Tibial artery (tissue), 4 donors: ENCODE data around the gene CHRM3.
"Not testable (repeated sequence)": the region's sequence is repeated elsewhere in the genome, so short reads cannot be mapped to it uniquely, and the experiment has no call there.

Experiments
- DNase-seq, 2 donors: peaks; one replicate each; pipeline ENCODE4 v3.0.0-alpha.2; 2019
- H3K27ac ChIP-seq, 2 donors: fragments of 200-600 bp; sonication (generic) in 1 of 2; 1 replicate in 1 of 2; 2 replicates in 1 of 2; pipeline ENCODE4 v1.5.1; 2018 to 2019; ENCODE audit warnings: mild to moderate bottlenecking in 1 of 2
- H3K27me3 ChIP-seq, 2 donors: fragments of 200-600 bp; sonication (generic) in 1 of 2; one replicate each; pipeline versions ENCODE4 v1.5.1 to v1.6.0; 2016 to 2019
- H3K36me3 ChIP-seq, 3 donors: fragments of 200-600 bp; sonication (generic) in 2 of 3; one replicate each; pipeline ENCODE4 v1.5.1; 2016 to 2019; ENCODE audit warnings: mild to moderate bottlenecking in 2 of 3
- H3K4me1 ChIP-seq, 4 donors: fragments of 200-600 bp; sonication (generic) in 2 of 4; 1 replicate in 3 of 4; 2 replicates in 1 of 4; pipeline ENCODE4 v1.5.1; 2016 to 2019
- H3K4me3 ChIP-seq, 2 donors: fragments of 200-600 bp; sonication (generic) in 1 of 2; 1 replicate in 1 of 2; 2 replicates in 1 of 2; pipeline ENCODE4 v1.5.1; 2018 to 2019; ENCODE audit warnings: mild to moderate bottlenecking in 2 of 2
- H3K9me3 ChIP-seq, 3 donors: fragments of 200-600 bp; sonication (generic) in 1 of 3; one replicate each; pipeline ENCODE4 v1.5.1; 2016 to 2019
- CTCF ChIP-seq, 2 experiments: fragments of 200-600 bp in 1 of 2; fragments of 450-650 bp in 1 of 2; IDR thresholded peaks; one replicate each; pipeline ENCODE4 v1.5.1; 2017 to 2019; ENCODE audit warnings: antibody characterized with exemption in 2 of 2, mild to moderate bottlenecking in 1 of 2, moderate library complexity in 1 of 2
- intact Hi-C: fragments of 100-400 bp; cut with DNase I; formaldehyde crosslinking; loops from one replicate; pipeline ENCODE4 v1.15.0; 2023; ENCODE audit warnings: low total_unique reads

Gene CHRM3

GRCh38 chr1:239368436-239369109 lies 17.8 kb upstream of the CHRM3 start:
- Histone ChIP-seq H3K4me1 (no peaks in the 10 kb centered on the region), H3K27ac (no peak overlapping the region), H3K4me3 (no peak overlapping the region), H3K9me3 (no peaks in the 10 kb centered on the region), H3K27me3 (no peaks in the 10 kb centered on the region), H3K36me3 (no peaks in the 10 kb centered on the region)
- DNase-seq = no peak
- no peak for TF ChIP-seq CTCF (IDR thresholded peaks at IDR 0.05)
- intact Hi-C loops = no loop called here

- intact Hi-C loops, H3K4me1 ChIP-seq, H3K36me3 ChIP-seq, H3K27me3 ChIP-seq, H3K4me3 ChIP-seq, H3K9me3 ChIP-seq, DNase-seq, H3K27ac ChIP-seq: not testable (repeated sequence)
These were observed 15.5 kb upstream of the CHRM3 start for GRCh38 chr1:239370869-239371268.

- no peak for DNase-seq
- H3K9me3 ChIP-seq = no peaks in the 10 kb centered on the region
- intact Hi-C loops = no loop called here
- TF ChIP-seq CTCF (IDR thresholded peaks at IDR 0.05) = no peak
- H3K27me3 ChIP-seq = peaks cover 0 to 21% of the 10 kb centered on the region in 2 donors
- H3K4me3 ChIP-seq = no peak overlapping the region
- no peaks in the 10 kb centered on the region for H3K36me3 ChIP-seq
- H3K4me1 ChIP-seq = peaks cover 0 to 16% (median 15%) of the 10 kb centered on the region in 4 donors
- no peak overlapping the region for H3K27ac ChIP-seq
These were observed 3.7 kb upstream of the CHRM3 start for GRCh38 chr1:239382666-239383065.

- H3K36me3 ChIP-seq = no peaks in the 10 kb centered on the region
- intact Hi-C loops = no loop called here
- DNase-seq = no peak
These were observed 2.7 kb upstream of the CHRM3 start for GRCh38 chr1:239383714-239384113.

GRCh38 chr1:239387304-239388158 lies 1.2 kb downstream of the CHRM3 start:
- intact Hi-C loops = no loop called here
- no peak overlapping the region for H3K27ac ChIP-seq

More at GRCh38 chr1:239383714-239384113, 2.7 kb upstream of the CHRM3 start:
- Histone ChIP-seq H3K9me3 (no peaks in the 10 kb centered on the region), H3K4me1 (peaks cover 0 to 20% (median 18%) of the 10 kb centered on the region in 4 donors), H3K27ac (no peak overlapping the region), H3K27me3 (peaks cover 0 to 31% of the 10 kb centered on the region in 2 donors), H3K4me3 (no peak overlapping the region)
- no peak for TF ChIP-seq CTCF (IDR thresholded peaks at IDR 0.05)

More at GRCh38 chr1:239387304-239388158, 1.2 kb downstream of the CHRM3 start:
- Histone ChIP-seq H3K36me3 (no peaks in the 10 kb centered on the region), H3K27me3 (peaks cover 0 to 39% of the 10 kb centered on the region in 2 donors), H3K4me1 (peaks cover 0 to 20% (median 18%) of the 10 kb centered on the region in 4 donors), H3K9me3 (no peaks in the 10 kb centered on the region), H3K4me3 (peak overlapping the region; percentile 43 to 47)
- DNase-seq = no peak
- TF ChIP-seq CTCF (IDR thresholded peaks at IDR 0.05) = no peak
